Neural crest cell (in vitro differentiated cells): ENCODE results near the gene ADGRB3. TPM values are rescaled to one million over a fixed set of nuclear protein-coding genes. Genes with fewer than 3 reads are reported as not detected.

Source experiments
- DNase-seq: peaks from one replicate; pipeline ENCODE4 v3.0.0; 2021; ENCODE audit warnings: low read depth, mixed read lengths, low spot score
- H3K27ac Mint-ChIP-seq: one replicate; pipeline ENCODE4 v1.8.0; 2021; ENCODE audit warnings: mild to moderate bottlenecking, mixed read lengths; ENCODE audit not compliant: unreplicated experiment
- H3K27me3 Mint-ChIP-seq: 2 replicates; pipeline ENCODE4 v1.8.0; 2021; ENCODE audit warnings: low read depth, mild to moderate bottlenecking, mixed read lengths
- H3K36me3 Mint-ChIP-seq: 2 replicates; pipeline ENCODE4 v1.8.0; 2021; ENCODE audit warnings: low read depth, mild to moderate bottlenecking, mixed read lengths
- H3K4me1 Mint-ChIP-seq: 2 replicates; pipeline ENCODE4 v1.8.0; 2021; ENCODE audit warnings: mixed read lengths
- H3K4me3 Mint-ChIP-seq: one replicate; pipeline ENCODE4 v1.8.0; 2021; ENCODE audit warnings: mild to moderate bottlenecking, mixed read lengths
- H3K9me3 Mint-ChIP-seq: 2 replicates; pipeline ENCODE4 v1.8.0; 2021; ENCODE audit warnings: mixed read lengths
- total RNA-seq: library from RNA; stranded (reverse); gene quantifications from 2 replicates; pipeline ENCODE4 v1.2.1, GENCODE V29; 2021
- TF ChIP-seq, protein P1 (sequence below): fragments of 200-600 bp; sonication (generic); conservative IDR thresholded peaks from 2 replicates; pipeline ENCODE4 v1.5.0; 2021; ENCODE audit warnings: antibody characterized with exemption, mild to moderate bottlenecking

ADGRB3 gene
- total RNA-seq, 1 donor from 2014 or later: 5.1 TPM

DNA sequence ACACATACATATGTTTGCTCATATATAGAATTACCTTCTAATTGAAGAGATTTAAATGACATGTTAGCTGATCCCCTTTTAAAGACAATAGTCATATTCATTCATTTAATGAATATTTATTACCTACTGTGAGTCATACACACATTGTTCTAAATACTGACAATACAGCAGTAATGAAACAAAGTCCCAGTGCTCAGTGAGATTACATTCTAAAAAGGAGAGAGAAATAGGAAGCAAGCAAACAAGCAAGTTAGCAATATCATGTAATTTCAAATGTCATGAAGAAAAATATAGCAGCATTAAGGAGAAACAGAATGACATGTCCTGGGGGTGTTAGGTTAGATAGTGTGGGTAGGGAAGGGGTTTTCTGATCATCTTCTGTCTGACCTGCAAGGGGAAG lies 136.3 kb downstream of the ADGRB3 start:
- no peak for DNase-seq
- no peak overlapping the region for H3K4me3 Mint-ChIP-seq
- H3K27ac Mint-ChIP-seq: no peak overlapping the region
- no peaks in the 10 kb centered on the region for H3K4me1 Mint-ChIP-seq
- peaks cover 7% of the 10 kb centered on the region for H3K9me3 Mint-ChIP-seq
- TF ChIP-seq, protein P1, sequence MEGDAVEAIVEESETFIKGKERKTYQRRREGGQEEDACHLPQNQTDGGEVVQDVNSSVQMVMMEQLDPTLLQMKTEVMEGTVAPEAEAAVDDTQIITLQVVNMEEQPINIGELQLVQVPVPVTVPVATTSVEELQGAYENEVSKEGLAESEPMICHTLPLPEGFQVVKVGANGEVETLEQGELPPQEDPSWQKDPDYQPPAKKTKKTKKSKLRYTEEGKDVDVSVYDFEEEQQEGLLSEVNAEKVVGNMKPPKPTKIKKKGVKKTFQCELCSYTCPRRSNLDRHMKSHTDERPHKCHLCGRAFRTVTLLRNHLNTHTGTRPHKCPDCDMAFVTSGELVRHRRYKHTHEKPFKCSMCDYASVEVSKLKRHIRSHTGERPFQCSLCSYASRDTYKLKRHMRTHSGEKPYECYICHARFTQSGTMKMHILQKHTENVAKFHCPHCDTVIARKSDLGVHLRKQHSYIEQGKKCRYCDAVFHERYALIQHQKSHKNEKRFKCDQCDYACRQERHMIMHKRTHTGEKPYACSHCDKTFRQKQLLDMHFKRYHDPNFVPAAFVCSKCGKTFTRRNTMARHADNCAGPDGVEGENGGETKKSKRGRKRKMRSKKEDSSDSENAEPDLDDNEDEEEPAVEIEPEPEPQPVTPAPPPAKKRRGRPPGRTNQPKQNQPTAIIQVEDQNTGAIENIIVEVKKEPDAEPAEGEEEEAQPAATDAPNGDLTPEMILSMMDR: no peak
- H3K36me3 Mint-ChIP-seq: peaks cover 6% of the 10 kb centered on the region
- no peaks in the 10 kb centered on the region for H3K27me3 Mint-ChIP-seq

DNA sequence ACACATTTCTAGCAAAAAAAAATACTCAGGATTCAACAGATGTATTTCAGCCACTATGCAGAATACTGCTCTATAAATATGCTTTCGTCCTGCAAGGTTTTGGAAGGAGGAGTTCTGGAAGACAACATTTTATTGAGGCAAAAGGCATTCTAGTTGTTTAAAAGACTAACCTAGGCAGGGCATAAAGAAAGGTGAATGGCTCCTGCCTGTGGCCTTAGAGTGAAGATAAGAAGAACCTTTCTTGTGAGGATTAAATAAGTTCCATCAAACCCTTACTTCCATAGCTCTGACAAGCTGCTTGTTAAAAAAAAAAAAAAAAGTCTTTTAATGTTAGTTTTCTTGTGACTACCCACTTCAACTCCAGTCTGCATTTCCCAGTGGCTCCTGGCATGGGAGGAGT lies 139.8 kb downstream of the ADGRB3 start:
- Mint-ChIP-seq H3K27me3 (no peaks in the 10 kb centered on the region), H3K4me1 (peaks cover 12% of the 10 kb centered on the region)

DNA sequence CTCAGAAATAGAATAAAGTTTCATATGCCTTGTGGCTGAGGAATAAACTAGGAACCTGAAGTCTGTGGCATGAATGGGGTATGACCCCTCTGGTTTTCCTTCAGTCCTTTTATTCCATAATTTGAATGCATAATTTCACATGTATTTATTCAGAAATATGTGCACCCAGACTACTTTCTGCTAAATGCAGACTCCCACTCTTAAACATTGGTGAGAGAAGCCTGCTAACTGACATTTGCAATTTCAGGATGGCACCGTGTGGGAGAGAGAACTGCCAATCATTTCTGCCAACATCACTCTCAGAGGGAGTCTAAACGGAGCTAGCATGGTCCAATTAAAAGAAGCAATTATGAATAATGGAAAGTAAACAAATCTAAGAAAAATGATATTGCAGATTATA lies 141.3 kb downstream of the ADGRB3 start:
- TF ChIP-seq, protein P1: no peak
- H3K27ac Mint-ChIP-seq: no peak overlapping the region
- no peaks in the 10 kb centered on the region for H3K27me3 Mint-ChIP-seq
- H3K4me1 Mint-ChIP-seq: peaks cover 17% of the 10 kb centered on the region
- no peaks in the 10 kb centered on the region for H3K9me3 Mint-ChIP-seq
- H3K4me3 Mint-ChIP-seq: no peak overlapping the region
- no peaks in the 10 kb centered on the region for H3K36me3 Mint-ChIP-seq
- no peak for DNase-seq

More for the DNA sequence above, 139.8 kb downstream of the ADGRB3 start:
- Mint-ChIP-seq H3K36me3 (no peaks in the 10 kb centered on the region), H3K27ac (no peak overlapping the region), H3K9me3 (no peaks in the 10 kb centered on the region), H3K4me3 (no peak overlapping the region)
- TF ChIP-seq, protein P1: no peak
- DNase-seq: no peak

DNA sequence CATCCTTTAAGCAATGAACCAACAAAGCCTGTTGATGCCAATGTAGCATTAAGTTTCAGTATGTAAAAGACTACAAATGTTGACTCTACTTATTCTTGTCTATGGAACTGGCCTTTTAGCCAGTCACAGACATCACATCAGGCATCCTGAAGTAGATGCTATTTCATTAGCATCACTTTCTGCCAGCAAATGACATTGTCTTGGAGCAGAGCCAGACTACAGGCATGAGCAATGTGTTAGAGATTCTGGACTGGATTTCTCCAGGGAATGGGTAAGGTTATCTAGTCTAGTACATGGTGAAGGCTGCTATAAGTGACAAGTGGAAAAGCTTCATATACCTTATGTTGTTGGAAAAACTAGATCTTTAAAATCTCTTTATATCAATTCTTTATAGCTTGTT lies 142.9 kb downstream of the ADGRB3 start:
- DNase-seq: no peak
- Mint-ChIP-seq H3K27me3 (no peaks in the 10 kb centered on the region), H3K36me3 (peaks cover 3% of the 10 kb centered on the region), H3K4me1 (peaks cover 17% of the 10 kb centered on the region), H3K27ac (no peak overlapping the region), H3K9me3 (peaks cover 2% of the 10 kb centered on the region), H3K4me3 (no peak overlapping the region)
- TF ChIP-seq, protein P1: no peak

DNA sequence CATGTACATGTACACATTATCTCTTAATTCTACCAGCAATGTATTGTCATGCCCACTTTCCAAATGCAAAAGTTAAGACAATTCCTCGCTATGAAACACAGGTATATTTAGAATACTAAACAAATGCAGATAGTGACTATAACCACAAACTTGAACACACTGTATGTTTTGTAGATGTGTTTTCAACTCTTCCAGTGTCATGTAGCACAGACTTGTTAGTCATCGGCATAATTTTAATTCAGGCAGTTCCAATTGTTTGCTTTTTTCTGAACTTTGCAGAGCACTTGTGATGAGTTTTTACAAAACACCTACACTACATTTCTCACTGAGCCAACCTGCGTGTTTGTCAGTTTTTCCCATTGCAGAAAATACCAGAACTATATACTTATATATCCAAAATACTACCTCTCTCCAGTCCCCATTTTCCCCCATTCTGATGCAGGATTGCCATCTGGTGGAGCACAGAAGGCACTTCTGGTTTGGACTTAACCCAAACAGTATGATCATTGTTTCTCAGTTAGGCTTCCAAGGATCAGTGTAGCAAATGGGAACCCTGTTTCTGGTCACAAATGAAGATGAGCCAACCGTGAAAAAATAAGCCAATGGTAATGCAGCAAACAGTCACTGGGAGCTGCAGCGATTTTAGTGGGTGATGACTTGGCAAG lies 143.4 kb downstream of the ADGRB3 start:
- no peaks in the 10 kb centered on the region for H3K27me3 Mint-ChIP-seq
- H3K27ac Mint-ChIP-seq: no peak overlapping the region
- no peak overlapping the region for H3K4me3 Mint-ChIP-seq
- TF ChIP-seq, protein P1: peak; percentile 78
- H3K36me3 Mint-ChIP-seq: peaks cover 5% of the 10 kb centered on the region
- peaks cover 5% of the 10 kb centered on the region for H3K9me3 Mint-ChIP-seq
- peak; percentile 8 for DNase-seq
- peaks cover 17% of the 10 kb centered on the region for H3K4me1 Mint-ChIP-seq
